ENCODE measurements around the gene OAT.
"Not testable (repeated sequence)": the region's sequence is repeated elsewhere in the genome, so short reads cannot be mapped to it uniquely, and the experiment has no call there.

OAT gene

GRCh38 chr10:124378881-124379471, 39.7 kb downstream of the OAT start:
- no peak for DNase-seq (ENCODE audit: low read depth in 3 of 3)

GRCh38 chr10:124378271-124378670, 40.5 kb downstream of the OAT start:
- no peak for DNase-seq (ENCODE audit: low read depth in 3 of 3)

- no peak for DNase-seq (ENCODE audit: low read depth in 3 of 3)
Measured at GRCh38 chr10:124377101-124377500, 41.6 kb downstream of the OAT start.

GRCh38 chr10:124376411-124376810, 42.3 kb downstream of the OAT start:
- no peak for DNase-seq (ENCODE audit: low read depth in 3 of 3)

GRCh38 chr10:124375691-124376090, 43.0 kb downstream of the OAT start:
- no peak for DNase-seq (ENCODE audit: low read depth in 3 of 3)

GRCh38 chr10:124375353-124375614, 43.4 kb downstream of the OAT start:
- DNase-seq (ENCODE audit: low read depth in 3 of 3): no peak

- no peak for DNase-seq (ENCODE audit: low read depth in 3 of 3)
Measured at GRCh38 chr10:124374535-124375352, 44.0 kb downstream of the OAT start.

- no peak for DNase-seq (ENCODE audit: low read depth in 3 of 3)
Measured at GRCh38 chr10:124372899-124373298, 45.8 kb downstream of the OAT start.

GRCh38 chr10:124370426-124370825, 48.3 kb downstream of the OAT start:
- no peak for DNase-seq (ENCODE audit: low read depth in 3 of 3)

GRCh38 chr10:124369986-124370385, 48.7 kb downstream of the OAT start:
- no peak for DNase-seq (ENCODE audit: low read depth in 3 of 3)

- DNase-seq (ENCODE audit: low read depth in 3 of 3): not testable (repeated sequence)
Measured at GRCh38 chr10:124369533-124369932, 49.2 kb downstream of the OAT start.

- no peak for DNase-seq (ENCODE audit: low read depth in 3 of 3)
Measured at GRCh38 chr10:124369066-124369465, 49.7 kb downstream of the OAT start.

GRCh38 chr10:124367936-124368335, 50.8 kb downstream of the OAT start:
- DNase-seq (ENCODE audit: low read depth in 3 of 3): no peak

- DNase-seq (ENCODE audit: low read depth in 3 of 3): no peak
Measured at GRCh38 chr10:124367414-124367813, 51.3 kb downstream of the OAT start.

GRCh38 chr10:124366825-124367224, 51.9 kb downstream of the OAT start:
- no peak for DNase-seq (ENCODE audit: low read depth in 3 of 3)

GRCh38 chr10:124366343-124366742, 52.4 kb downstream of the OAT start:
- no peak for DNase-seq (ENCODE audit: low read depth in 3 of 3)

- DNase-seq (ENCODE audit: low read depth in 3 of 3): no peak
Measured at GRCh38 chr10:124364674-124365073, 54.0 kb downstream of the OAT start.

GRCh38 chr10:124362568-124362967, 56.2 kb downstream of the OAT start:
- no peak for DNase-seq (ENCODE audit: low read depth in 3 of 3)

- DNase-seq (ENCODE audit: low read depth in 3 of 3): no peak
Measured at GRCh38 chr10:124359336-124359832, 59.3 kb downstream of the OAT start.

GRCh38 chr10:124357561-124357885, 61.2 kb downstream of the OAT start:
- DNase-seq (ENCODE audit: low read depth in 3 of 3): no peak

- no peak for DNase-seq (ENCODE audit: low read depth in 3 of 3)
Measured at GRCh38 chr10:124356701-124357560, 61.8 kb downstream of the OAT start.
